NCI-H2081 treated with DMSO at 0.1 percent for 48 hours (cell line): ENCODE data around the gene TRIM44.

Source experiments
- DNase-seq: peaks from one replicate; lab custom pipeline; 2025; lab: John Stamatoyannopoulos, UW

TRIM44 gene

DNA sequence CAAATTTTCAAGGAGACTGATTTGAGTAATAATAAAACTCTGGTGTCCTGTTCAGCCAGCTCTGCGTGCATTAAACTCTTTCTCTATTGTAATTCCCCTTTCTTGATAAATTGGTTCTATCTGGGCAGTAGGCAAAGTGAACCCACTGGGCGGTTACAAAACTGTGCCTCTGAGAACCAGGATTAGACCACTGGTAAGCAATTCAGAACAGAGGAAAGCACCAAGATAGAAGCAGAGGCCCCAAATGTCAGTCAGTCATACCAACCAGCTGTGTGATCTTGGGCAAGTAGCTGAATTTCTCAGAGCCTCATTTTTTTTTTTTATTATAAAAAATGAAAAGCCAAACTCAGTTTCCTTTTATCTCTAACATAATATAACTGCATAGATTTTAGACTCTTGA, 54.9 kb downstream of the TRIM44 start:
- DNase-seq = no peak

DNA sequence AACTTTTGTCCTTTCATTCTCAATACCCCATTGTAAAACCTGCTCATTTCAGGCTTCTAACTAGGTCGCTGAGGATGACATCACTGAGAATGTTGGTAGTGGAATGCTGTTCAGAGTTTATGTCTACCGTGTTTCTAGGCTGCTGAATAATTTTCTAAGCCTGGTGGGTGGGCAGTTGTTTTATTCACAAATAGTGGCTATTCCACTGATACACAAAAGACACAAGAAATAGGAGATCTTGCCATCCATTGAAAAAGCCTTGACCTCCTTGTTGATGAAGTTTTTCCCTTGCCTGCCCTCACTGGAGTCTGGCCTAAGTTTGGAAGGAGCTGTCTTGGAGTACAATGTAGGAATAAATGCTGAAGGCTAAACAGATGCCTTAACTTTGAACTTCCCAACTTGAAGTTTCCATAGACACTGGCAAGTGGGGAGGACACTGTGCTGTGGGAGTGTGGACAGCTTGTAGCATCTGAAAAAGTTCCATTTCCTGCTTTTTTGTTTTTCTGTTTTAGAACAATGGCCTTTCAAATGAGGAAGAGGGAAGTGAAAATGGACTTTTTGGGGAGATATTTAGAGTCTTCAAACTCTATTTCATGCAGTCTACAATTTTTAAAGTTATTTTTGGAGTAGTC, 59.2 kb downstream of the TRIM44 start:
- no peak for DNase-seq

DNA sequence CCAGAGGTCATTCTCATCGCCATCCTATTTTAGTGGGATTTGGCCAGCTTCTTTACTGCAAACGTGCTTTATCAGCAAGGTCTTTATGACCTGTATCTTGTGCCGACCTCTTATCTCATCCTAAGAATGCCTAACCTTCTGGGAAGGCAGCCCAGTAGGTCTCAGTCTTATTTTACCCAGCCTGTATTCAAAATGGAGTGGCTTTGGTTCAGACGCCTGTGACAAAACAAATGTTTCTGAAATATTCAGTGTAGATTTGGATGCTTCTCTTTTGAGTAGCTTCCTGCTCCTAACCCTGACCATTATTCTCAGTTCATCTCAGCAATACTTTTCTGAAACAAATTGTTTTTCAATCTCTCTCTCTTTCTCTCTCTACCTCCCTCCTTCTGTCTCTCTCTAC, 60.1 kb downstream of the TRIM44 start:
- no peak for DNase-seq

DNA sequence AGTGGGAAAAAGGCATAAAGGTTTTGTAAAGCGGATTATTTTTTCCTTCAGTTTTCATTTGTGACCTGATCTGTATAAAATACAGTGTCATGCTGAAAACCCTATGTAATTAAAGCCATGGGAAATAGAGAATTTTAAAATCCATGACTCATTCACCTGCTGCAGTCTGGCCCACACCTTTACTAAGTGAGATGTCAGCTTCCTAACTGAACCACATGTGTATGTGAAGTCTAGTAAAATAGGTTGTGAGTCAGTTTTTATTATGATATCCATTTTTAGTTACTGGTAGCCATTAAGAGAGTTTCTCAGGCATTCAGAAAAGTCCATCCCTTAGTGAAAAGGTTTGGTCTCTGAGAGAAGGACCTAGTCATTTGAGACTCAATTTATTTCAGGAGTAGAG, 60.9 kb downstream of the TRIM44 start:
- DNase-seq = no peak

DNA sequence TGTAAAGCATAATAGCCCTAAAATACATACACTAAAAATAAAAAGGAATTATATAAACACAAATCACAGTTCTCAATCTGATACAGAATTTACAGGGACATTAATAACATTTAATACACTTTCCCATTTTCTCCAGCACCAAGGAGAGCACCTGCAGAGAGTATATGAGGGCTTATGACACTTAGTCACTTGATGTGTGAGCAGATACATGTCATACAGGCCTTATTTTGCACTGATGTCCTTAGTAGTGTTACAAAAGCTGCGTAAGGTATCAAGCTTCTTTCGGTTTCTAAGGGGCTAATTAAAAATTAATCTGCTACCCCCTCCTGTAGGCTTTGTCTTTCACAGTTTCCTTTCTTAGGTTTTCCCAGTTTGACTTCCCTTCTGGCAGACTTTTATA, 61.3 kb downstream of the TRIM44 start:
- no peak for DNase-seq

DNA sequence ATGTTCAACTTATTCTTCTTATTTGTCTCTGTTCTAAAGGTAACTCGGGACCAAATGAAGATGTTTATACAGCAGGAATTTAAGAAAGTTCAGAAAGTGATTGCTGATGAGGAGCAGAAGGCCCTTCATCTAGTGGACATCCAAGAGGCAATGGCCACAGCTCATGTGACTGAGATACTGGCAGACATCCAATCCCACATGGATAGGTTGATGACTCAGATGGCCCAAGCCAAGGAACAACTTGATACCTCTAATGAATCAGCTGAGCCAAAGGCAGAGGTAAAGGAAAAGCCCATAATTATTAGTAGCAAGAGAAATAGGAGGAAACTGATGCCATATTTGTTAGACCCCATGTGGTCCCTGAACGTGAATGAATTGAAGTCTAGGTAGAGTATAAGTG, 63.3 kb downstream of the TRIM44 start:
- no peak for DNase-seq

DNA sequence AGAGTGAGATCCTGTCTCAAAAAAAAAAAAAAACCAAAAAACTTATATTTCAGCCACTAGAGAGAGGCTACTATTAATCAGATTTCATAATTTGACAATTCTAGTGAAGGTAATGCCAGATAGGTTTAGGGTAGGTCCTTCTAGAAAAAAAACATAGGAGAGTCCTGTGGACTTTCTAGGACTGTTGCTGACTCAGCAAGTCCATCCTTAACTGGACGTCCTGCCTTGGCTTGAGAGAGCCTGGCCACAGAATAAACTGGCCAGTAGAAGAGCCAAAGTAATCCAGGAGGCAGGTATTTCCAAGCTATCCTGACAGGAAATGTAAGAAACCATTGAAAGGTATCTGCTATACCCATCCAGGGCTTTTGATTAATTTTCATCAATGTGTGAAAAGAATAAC, 64.6 kb downstream of the TRIM44 start:
- DNase-seq = no peak

DNA sequence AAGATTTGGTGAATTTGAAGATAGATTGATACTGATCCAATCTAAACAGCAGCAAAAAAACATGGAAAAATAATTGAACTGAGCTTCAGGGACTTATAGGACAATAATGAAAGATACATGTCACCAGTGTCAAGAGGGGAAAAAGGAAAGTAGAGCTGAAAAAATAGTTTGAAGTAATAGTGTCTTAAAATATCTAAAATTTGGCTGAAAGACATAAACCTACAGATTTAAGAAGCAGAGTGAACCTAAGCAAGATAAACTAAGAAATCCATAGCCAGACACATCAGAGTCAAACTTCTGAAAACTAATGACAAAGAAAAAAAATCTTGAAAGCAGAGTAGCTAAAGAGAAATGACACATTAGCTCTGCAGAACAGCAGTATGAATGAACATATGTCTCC, 67.7 kb downstream of the TRIM44 start:
- no peak for DNase-seq

DNA sequence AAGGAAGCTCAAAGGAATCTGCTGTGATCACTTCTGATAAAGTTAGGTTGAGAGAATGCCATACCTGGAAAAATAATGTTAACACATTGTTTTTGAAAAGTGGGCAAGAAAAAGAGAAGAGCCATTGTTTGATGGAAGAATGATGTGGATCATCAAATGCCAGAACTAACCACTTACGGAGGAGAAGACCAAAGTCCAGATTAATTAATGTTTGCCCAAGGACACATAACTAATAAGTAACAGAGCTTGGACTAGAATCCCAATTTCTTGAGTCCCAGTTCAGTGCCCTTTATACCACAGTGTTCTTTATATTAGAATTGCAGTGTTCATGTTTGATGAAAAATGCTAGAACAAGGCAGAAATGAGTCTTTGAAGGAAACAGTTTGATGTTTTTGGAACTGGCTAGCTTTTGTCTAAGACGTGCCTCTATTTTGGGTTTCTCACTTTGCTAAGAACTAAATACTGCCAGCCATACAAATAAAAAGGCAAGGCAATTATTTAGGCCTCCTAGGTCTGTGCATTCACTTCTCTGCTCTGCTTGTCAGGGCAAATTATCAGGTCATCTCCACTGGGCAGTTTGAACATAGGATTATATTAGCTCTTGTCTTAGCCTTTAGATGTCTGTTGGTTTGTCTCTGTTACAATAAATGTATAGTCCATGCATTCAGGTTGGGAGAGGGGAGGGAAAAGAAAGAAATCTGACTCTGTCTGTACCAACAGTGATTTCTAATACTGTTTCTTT, 72.3 kb downstream of the TRIM44 start:
- DNase-seq = no peak

DNA sequence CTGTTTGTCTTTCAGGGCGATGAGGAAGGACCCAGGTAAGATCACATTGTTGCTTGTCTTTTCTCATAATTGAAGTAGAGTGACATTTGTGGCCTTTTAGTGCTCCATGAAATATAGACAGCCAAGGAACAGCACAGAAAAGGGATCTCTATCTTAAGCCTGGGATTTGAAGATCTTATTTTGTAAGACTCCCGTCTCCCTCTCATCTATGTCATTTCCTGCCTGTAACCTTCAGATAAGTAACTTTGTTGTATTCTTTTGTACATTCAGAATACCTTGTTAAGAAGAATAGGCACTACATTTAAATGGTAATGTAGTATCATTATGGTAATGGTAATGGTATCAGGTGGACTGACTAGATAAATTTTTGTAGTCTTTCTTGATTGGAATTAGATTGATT, 72.8 kb downstream of the TRIM44 start:
- no peak for DNase-seq

DNA sequence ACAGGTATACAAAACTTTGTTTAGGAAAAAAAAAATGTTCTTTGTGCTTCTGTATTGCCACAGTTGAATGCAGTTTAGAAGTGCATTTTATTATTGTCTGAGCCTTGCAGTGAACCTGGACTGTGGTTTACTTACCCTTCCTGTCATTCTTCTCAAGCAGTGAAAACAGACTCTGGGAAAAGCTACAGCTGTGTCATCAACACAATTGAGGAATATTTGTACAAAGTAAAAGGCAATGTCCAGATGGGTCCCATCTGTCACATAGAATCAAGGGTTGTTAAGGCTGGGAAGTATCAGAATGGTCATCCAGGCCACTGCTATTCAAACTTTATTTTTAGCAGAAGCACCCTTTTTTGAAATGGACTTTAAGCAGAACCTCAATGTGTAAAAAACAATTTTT, 73.3 kb downstream of the TRIM44 start:
- no peak for DNase-seq

DNA sequence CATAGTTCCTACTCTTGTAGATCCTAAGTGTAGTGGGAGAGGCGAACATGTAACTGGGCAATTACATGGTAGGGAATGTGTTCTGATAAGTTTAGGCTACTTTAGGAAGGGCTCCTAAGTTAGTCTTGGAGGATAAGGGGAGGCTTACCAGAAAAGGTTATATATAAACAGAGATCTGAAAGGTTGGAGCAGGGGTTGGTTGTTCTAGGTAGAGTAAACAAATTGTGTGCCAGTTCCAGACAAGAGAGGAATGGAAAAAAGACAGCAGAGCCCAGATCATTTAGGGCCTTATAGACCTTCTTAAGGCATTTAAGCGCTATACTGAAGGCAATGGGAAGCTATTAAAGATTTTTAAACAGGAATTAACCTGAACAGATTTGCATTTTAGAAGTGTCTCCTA, 74.4 kb downstream of the TRIM44 start:
- DNase-seq = no peak

DNA sequence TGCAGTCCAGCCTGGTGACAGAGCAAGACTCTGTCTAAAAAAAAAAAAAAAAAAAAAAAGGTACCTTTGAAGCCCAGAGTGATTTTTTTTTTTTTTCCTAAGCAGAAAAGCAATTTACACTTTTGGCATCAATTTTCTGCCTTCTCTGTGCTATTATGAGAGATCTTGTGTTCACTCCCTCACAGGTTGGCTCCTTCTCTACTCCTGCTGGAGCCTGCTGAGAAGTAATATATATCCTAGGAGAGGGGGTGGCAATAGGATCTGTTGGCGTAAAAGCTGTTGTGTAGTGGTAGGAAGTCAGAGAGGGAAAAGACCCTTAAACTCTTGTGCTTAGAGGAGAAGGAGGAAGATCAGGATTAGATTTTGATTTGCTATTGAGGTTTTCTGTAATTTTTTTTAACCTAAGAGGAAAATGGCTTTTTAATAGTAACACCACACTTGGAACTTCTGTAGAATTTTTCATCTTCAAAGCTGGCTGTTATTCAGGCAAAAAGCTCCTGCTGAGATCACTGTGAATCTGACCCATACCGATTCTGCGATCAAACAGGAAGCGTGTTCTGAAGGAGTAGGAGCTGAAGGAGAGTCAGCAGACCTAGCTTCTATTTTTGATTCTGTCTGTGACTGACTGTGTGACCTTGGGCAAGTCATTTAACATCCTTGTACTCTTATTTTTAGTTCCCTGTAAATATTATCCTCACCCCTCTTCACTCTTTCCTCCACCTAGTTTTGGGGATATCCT, 77.7 kb downstream of the TRIM44 start:
- DNase-seq = no peak

DNA sequence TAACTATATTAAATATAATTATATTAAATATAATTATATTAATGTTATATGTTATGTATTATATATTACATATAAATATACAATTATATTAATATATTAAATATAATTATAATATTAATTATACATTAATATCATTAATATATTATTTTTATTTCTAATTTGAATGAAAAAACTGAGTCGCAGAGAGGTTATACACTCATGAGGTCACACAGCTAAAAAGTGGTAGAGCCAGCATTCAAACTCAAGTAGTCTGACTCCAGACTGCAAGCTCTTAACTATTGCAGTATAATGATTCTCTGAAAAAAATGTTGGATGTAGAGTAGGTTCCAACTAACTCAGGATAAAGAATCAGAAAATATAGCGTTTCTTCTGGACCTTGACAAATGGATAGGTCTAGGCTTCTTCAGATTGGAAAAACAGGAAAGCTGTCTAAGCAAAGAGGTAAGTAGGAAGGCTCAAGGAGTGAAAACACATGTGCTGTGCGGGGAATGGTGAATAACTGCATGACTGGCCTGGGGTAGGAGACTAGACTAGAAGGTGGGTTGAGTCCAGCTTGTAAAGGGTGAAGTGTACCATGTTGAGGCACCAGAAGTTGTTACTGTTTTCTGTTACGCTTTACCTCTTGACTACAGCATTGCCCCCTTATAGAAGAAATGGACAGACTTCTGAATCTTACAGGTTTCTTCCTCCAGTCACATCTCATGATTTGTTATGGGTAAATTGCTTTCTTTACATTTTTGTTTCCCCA, 80.3 kb downstream of the TRIM44 start:
- no peak for DNase-seq

DNA sequence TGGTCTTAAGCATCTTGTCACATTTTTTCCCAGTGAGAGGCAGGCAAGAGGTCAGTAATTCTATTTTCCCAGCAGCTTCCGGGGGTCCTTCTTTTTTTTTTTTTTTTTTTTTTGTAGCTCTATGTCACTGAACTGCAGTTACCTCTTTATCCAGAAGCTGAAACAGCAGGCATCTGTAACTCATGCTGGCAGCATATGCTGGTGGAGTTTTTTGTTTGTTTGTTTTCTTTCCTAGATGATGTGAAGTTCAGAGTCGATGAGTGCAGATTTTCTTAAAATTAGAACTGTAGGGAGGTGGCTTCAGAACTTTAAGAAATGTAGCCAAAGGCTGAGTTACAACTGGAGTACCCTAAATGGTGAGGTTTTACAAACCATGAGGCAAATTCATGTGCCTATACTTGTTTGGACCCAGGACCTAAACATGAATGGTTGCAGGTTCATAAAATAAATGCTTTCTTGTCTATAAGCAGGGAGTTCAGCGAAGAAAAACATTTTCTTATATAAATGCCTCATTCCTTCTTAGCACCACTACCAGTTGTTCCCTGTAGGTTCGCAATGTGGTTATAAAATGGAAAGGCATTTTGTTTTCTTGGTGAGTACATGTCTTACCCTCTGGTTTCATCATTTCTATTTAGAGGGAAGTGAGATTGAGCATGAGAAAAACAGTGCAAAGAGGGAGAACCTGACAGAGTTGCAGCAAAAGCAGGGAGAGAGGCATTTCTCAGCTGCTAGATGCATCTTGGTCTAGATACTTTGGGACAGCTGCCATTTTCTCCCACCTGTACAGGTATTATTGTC, 84.0 kb downstream of the TRIM44 start:
- no peak for DNase-seq

DNA sequence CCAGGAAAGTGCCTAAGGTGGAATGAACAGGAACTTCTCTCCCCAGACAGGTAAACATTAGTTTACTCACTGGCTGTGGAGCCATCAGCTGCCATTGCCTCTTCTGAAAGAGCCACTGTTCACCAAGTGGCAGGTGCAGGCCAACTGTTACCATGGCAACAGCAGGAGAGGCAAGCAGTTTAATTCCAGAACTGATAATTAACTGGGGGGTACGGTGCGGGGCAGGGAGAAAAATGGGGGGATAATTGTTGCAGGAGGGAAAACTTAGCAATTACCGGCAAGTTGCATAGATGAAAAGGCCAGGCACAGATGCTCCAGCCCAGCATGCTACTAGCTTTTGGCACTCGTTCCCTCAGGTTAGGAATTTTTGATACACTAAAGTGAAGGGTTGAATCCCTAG, 85.1 kb downstream of the TRIM44 start:
- DNase-seq = peak; percentile 80

DNA sequence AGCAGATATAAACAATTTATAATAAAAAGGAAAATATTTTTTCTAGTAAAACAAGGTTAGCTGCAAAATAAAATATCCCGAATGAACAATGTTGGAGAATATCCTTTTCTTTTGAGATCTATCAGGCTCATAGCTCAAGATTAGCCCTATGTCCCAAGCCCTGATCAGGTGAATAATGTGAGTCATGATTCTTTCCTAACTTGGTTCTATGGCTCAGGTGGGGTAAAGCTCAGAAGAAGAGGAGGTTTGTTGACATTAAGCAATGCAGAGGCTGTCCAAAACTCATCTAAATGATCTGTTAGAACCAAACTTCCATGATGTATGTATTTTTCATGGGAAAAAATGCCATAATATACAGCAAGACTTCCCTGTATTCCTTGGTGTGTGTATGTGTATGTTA, 86.1 kb downstream of the TRIM44 start:
- no peak for DNase-seq

DNA sequence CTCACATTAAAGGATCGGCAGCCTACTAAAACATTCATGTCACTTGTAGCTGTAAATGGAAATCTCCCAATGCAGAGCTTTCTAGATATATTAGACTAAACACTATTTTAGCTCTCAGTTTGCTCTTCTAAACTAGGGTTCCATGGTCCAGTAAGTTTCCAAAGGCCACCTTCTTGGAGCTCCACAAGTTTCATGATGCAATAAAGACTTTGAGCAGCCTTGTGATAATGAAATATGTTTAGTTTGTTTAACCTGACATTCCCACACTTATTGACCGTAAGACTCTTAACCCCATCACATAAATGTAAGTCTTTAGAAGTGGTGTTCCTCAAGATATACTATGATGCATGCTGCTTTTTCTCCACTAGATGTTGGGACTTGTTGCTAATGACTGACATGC, 87.7 kb downstream of the TRIM44 start:
- DNase-seq = no peak

DNA sequence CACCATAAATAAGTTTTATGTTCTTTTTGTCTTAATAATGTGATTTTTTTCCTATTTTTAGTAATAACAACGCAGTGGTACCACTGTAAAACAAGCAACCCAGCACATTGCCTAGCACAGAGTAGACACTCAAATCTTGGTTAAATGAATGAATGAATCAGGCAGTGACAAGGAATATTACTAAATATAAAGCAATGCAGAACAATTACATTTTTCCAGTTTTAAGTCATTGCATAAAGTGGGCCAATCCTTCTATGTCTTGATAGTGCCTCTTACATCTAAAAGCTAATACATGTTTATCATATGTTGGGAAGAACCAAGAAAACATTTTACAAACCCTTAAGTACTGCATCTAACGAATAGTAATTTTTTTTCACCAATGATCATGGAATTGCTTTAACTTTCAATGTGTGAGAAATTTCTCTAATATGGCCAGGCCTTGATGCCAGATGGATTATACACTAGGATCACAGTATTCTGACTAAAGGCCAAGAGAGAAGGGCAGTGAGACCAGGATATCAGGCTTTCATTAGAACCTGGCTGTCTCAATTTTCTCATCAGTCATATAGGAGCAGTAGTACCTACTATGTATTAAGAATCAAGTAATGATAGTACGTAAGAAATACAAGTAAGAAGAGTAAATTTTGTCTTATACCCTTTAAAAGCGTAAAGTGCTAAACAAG, 88.5 kb downstream of the TRIM44 start:
- DNase-seq = no peak

DNA sequence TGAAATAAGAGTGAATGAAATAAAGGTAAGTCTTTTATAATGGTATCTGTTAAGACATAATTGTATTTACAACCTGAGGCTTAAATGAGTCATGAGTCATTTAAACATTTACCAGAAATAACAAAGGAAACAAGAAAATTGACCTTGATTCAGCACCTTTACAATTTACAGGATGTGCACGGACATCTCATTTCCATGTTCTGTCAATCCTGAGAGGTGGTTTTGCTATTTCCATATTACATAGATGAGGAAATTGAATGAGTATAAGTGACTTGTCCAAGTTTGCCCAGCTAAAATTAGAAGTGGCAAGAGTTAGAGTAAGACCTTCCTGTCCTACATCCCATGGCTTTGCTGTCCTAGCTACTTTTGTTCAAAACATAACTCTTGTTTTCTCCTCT, 89.1 kb downstream of the TRIM44 start:
- DNase-seq = no peak

DNA sequence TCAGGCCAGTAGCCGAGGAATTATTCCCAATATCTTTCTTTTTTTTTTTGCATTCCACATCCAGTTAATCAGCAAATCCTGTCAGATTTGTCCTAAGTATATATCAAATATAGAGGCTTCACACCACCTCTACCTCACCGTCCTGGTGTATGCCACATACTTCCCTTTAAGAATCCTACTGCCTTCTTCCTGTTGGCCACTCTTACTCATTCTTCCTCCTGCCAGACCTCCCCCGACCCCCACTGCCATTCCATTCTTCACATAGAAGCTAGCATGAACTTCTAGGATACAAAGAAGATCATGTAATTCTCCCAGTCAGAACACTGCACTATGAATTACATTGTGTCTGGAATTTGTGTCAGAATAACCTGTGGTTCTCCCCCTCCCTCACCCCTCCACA, 89.5 kb downstream of the TRIM44 start:
- DNase-seq = no peak
